Astrocyte (in vitro differentiated cells and primary cell): ENCODE results near the gene MTMR12. TPM values are rescaled to one million over a fixed set of nuclear protein-coding genes. Genes with fewer than 3 reads are reported as not detected.

Source experiments
- DNase-seq: peaks from one replicate; pipeline ENCODE4 v3.0.0-alpha.2; 2010; ENCODE audit warnings: low read depth
- FAIRE-seq: peaks from 2 replicates; lab custom pipeline; 2011; peaks lifted over from hg19 to GRCh38; lab: Jason Lieb, UNC
- H2AFZ ChIP-seq: 2 replicates; pipeline ENCODE4 v1.6.0; 2012; ENCODE audit warnings: low read depth, low read length, inconsistent platforms
- H3K27ac ChIP-seq: 2 replicates; pipeline ENCODE4 v1.5.1; 2011; ENCODE audit warnings: low read depth, low read length, inconsistent platforms
- H3K27me3 ChIP-seq: 2 replicates; pipeline ENCODE4 v1.6.0; 2011; ENCODE audit warnings: low read length, inconsistent platforms; ENCODE audit not compliant: insufficient read depth
- H3K36me3 ChIP-seq: 2 replicates; pipeline ENCODE4 v1.5.1; 2011; ENCODE audit warnings: low read length, inconsistent platforms; ENCODE audit not compliant: insufficient read depth
- H3K4me1 ChIP-seq: 2 replicates; pipeline ENCODE4 v1.5.1; 2011; ENCODE audit warnings: low read length, inconsistent platforms; ENCODE audit not compliant: insufficient read depth
- H3K4me2 ChIP-seq: 2 replicates; pipeline ENCODE4 v1.6.0; 2012; ENCODE audit warnings: low read length, inconsistent platforms
- H3K4me3 ChIP-seq: 2 replicates; pipeline ENCODE4 v1.5.1; 2011; ENCODE audit warnings: low read depth, mild to moderate bottlenecking, low read length, inconsistent platforms; ENCODE audit not compliant: insufficient read depth
- H3K79me2 ChIP-seq: 2 replicates; pipeline ENCODE4 v1.6.0; 2012; ENCODE audit warnings: mild to moderate bottlenecking, low read length, inconsistent platforms; ENCODE audit not compliant: insufficient read depth
- H3K9ac ChIP-seq: 2 replicates; pipeline ENCODE4 v1.6.0; 2012; ENCODE audit warnings: mild to moderate bottlenecking, low read length, inconsistent platforms
- H3K9me3 ChIP-seq: 2 replicates; pipeline ENCODE4 v1.5.1; 2012; ENCODE audit warnings: low read depth, mild to moderate bottlenecking, low read length, inconsistent platforms; ENCODE audit not compliant: insufficient read depth
- H4K20me1 ChIP-seq: 2 replicates; pipeline ENCODE4 v1.6.0; 2012; ENCODE audit warnings: low read length, inconsistent platforms; ENCODE audit not compliant: insufficient read depth
- H3K27ac Mint-ChIP-seq: one replicate; pipeline ENCODE4 v1.8.0; 2021; ENCODE audit warnings: mild to moderate bottlenecking, mixed read lengths; ENCODE audit not compliant: unreplicated experiment
- H3K27me3 Mint-ChIP-seq: one replicate; pipeline ENCODE4 v1.8.0; 2021; ENCODE audit warnings: low read depth, mixed read lengths; ENCODE audit not compliant: unreplicated experiment
- H3K36me3 Mint-ChIP-seq: one replicate; pipeline ENCODE4 v1.8.0; 2021; ENCODE audit warnings: low read depth, mixed read lengths; ENCODE audit not compliant: unreplicated experiment
- H3K4me1 Mint-ChIP-seq: one replicate; pipeline ENCODE4 v1.8.0; 2021; ENCODE audit warnings: low read depth, mixed read lengths; ENCODE audit not compliant: unreplicated experiment
- H3K4me3 Mint-ChIP-seq: one replicate; pipeline ENCODE4 v1.8.0; 2021; ENCODE audit warnings: mild to moderate bottlenecking, moderate library complexity, mixed read lengths; ENCODE audit not compliant: unreplicated experiment
- H3K9me3 Mint-ChIP-seq: one replicate; pipeline ENCODE4 v1.8.0; 2021; ENCODE audit warnings: mild to moderate bottlenecking, mixed read lengths; ENCODE audit not compliant: unreplicated experiment
- CTCF ChIP-seq: IDR thresholded peaks from 2 replicates; pipeline ENCODE4 v1.5.1; 2011; ENCODE audit warnings: low read depth, mild to moderate bottlenecking, inconsistent platforms, low read length, moderate library complexity; ENCODE audit not compliant: insufficient read depth
- EZH2 ChIP-seq: IDR thresholded peaks from 2 replicates; pipeline ENCODE4 v1.6.1; 2012; ENCODE audit warnings: mild to moderate bottlenecking, low read length, inconsistent platforms; ENCODE audit not compliant: insufficient read depth
- total RNA-seq: library from RNA; stranded (reverse); gene quantifications from 2 replicates; pipeline ENCODE4 v1.2.1, GENCODE V29; 2021

MTMR12 gene
- total RNA-seq, 1 donor from 2014 or later, result 23.1 TPM

GRCh38 chr5:32308946-32309345 lies 3.8 kb downstream of the MTMR12 start:
- no peaks in the 10 kb centered on the region for H3K36me3 ChIP-seq
- H2AFZ ChIP-seq, result no peak overlapping the region
- H3K79me2 ChIP-seq, result peaks cover 80% of the 10 kb centered on the region
- H3K4me3 Mint-ChIP-seq, result no peak overlapping the region
- H3K4me3 ChIP-seq, result no peak overlapping the region
- TF ChIP-seq EZH2 (no peak), CTCF (no peak)
- H3K9me3 ChIP-seq, result no peaks in the 10 kb centered on the region
- peaks cover 2% of the 10 kb centered on the region for H3K4me1 Mint-ChIP-seq
- no peak overlapping the region for H3K9ac ChIP-seq
- H3K36me3 Mint-ChIP-seq, result no peaks in the 10 kb centered on the region
- no peaks in the 10 kb centered on the region for H3K27me3 Mint-ChIP-seq
- H4K20me1 ChIP-seq, result peaks cover 46% of the 10 kb centered on the region
- DNase-seq, result no peak
- H3K27me3 ChIP-seq, result no peaks in the 10 kb centered on the region
- H3K4me1 ChIP-seq, result peaks cover 10% of the 10 kb centered on the region
- H3K9me3 Mint-ChIP-seq, result no peaks in the 10 kb centered on the region
- no peak overlapping the region for H3K4me2 ChIP-seq
- H3K27ac Mint-ChIP-seq, result no peak overlapping the region
- no peak for FAIRE-seq
- no peak overlapping the region for H3K27ac ChIP-seq

DNA sequence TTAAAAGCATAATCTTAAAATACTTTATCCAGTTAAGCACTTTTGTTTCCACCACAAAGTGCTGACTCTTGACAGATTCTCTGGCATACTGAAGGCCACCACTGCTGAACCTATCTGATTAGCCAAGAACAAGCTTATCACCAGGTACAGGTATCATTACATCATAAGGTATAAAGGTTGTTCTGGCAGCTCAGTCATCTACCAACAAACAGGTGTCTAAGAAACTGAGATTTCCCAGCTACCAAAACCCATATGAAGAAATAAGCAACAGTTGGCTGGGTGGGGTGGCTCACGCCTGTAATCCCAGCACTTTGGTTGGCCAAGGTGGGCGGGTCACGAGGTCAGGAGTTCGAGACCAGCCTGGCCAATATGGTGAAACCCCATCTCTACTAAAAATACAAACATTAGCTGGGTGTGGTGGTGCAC lies 5.0 kb downstream of the MTMR12 start:
- Histone ChIP-seq H3K4me2 (no peak overlapping the region), H4K20me1 (peaks cover 58% of the 10 kb centered on the region), H3K79me2 (peaks cover 91% of the 10 kb centered on the region), H2AFZ (no peak overlapping the region), H3K27ac (no peak overlapping the region), H3K4me1 (peaks cover 10% of the 10 kb centered on the region), H3K9ac (no peak overlapping the region), H3K36me3 (no peaks in the 10 kb centered on the region), H3K4me3 (no peak overlapping the region), H3K27me3 (no peaks in the 10 kb centered on the region), H3K9me3 (no peaks in the 10 kb centered on the region)
- FAIRE-seq, result no peak
- H3K4me1 Mint-ChIP-seq, result peaks cover 2% of the 10 kb centered on the region
- H3K27me3 Mint-ChIP-seq, result no peaks in the 10 kb centered on the region
- H3K27ac Mint-ChIP-seq, result no peak overlapping the region
- no peak overlapping the region for H3K4me3 Mint-ChIP-seq
- TF ChIP-seq EZH2 (no peak), CTCF (no peak)
- H3K9me3 Mint-ChIP-seq, result no peaks in the 10 kb centered on the region
- no peak for DNase-seq
- no peaks in the 10 kb centered on the region for H3K36me3 Mint-ChIP-seq

GRCh38 chr5:32304622-32305021 lies 8.1 kb downstream of the MTMR12 start:
- Mint-ChIP-seq H3K9me3 (no peaks in the 10 kb centered on the region), H3K36me3 (peaks cover 5% of the 10 kb centered on the region), H3K4me3 (no peak overlapping the region), H3K27ac (no peak overlapping the region), H3K4me1 (no peaks in the 10 kb centered on the region), H3K27me3 (no peaks in the 10 kb centered on the region)
- H3K27ac ChIP-seq, result no peak overlapping the region
- no peak overlapping the region for H3K4me2 ChIP-seq
- no peaks in the 10 kb centered on the region for H3K27me3 ChIP-seq
- H2AFZ ChIP-seq, result no peak overlapping the region
- no peak overlapping the region for H3K4me3 ChIP-seq
- FAIRE-seq, result no peak
- no peak for DNase-seq
- H3K36me3 ChIP-seq, result no peaks in the 10 kb centered on the region
- H4K20me1 ChIP-seq, result peaks cover 67% of the 10 kb centered on the region
- peaks cover 2% of the 10 kb centered on the region for H3K4me1 ChIP-seq
- H3K9ac ChIP-seq, result no peak overlapping the region
- peaks cover 89% of the 10 kb centered on the region for H3K79me2 ChIP-seq
- H3K9me3 ChIP-seq, result no peaks in the 10 kb centered on the region
- TF ChIP-seq EZH2 (no peak), CTCF (no peak)
